ENCODE data around the gene GOT2. TPM values are rescaled to one million over a fixed set of nuclear protein-coding genes. Genes with fewer than 3 reads are reported as not detected.
"Not testable (repeated sequence)": the region's sequence is repeated elsewhere in the genome, so short reads cannot be mapped to it uniquely, and the experiment has no call there.

GOT2 gene
- 10 to 100 TPM; 24.7 to 27.0 TPM for total RNA-seq
- 28.1 to 61.2 reads per million in 2 donors for total RNA-seq

DNA sequence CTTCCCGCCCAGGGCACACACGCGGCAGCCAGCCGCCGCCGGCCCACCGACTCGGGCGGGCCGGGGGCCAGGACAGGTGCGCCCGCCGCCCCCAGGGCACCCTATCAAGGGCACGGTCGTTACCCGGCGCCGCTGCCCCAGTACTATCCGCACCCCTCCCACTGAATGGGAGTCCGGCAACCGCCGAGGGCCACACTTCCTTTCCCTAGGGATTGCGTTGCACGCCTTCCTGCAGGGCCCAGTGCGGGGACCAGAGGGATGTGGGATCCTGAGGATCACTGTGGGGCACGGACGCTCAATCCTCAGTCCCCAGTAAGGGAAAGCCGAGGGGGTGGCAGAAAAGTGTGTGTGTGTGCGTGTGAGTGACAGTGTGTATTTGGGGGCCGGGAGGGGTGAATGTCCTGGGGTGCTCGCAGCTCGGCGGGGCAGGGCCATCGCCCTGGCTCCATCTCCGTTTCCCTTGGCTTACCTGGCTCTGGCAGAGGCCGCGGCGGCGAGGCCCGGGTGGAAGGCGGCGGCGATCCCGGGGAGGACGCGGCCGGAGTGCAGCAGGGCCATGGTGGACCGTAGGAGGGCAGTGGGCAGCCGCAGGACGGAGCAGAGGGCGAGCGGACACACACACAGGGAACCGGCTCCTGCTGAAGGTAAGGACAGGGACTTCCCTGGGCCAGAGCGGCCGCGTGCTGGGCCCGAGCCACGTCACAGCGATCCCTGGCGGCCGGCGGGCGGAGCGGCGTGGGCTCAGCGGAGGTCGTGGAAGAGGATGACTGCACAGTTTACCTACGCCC is at the start of gene GOT2:
TSS of gene GOT2 (minus strand) at position 646 of the 788 bp plus-strand sequence. CDS start at position 558, 88 bp downstream.
- peaks cover 2% of the 10 kb centered on the region for H3K36me3 Mint-ChIP-seq (ENCODE audit: low read depth)
- H3K27ac Mint-ChIP-seq = peak within 1 kb of the TSS; percentile 93
- H3K4me3 Mint-ChIP-seq = peak within 1 kb of the TSS; percentile 99
- H3K4me1 Mint-ChIP-seq = peaks cover 20% of the 10 kb centered on the region
- H3K9me3 ChIP-seq (ENCODE audit: control insufficient read depth, low read length, poor library complexity, severe bottlenecking) = no peaks in the 10 kb centered on the region
- no peaks in the 10 kb centered on the region for H3K27me3 Mint-ChIP-seq
- ATAC-seq = peak; percentile 99
- DNase-seq = peak; percentile 66 to 78 (median 68)

DNA sequence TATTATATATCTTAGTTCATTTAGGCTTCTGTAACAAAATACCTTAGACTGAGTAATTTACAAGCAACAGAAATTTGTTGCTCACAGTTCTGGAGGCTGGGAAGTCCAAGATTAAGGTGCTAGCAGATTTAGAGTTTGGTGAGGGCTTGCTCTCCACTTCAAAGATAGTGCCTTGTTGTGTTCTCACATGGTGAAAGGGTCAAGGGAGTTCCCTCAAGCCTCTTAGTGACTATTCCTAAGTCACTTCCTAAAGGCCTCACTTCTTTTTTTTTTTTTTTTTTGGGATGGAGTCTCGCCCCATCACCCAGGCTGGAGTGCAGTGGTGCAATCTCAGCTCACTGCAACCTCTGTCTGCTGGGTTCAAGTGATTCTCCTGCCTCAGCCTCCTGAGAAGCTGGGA is 45.2 kb upstream of the GOT2 start:
- H3K36me3 Mint-ChIP-seq (ENCODE audit: low read depth); ATAC-seq; H3K4me3 Mint-ChIP-seq; H3K27ac Mint-ChIP-seq; H3K4me1 Mint-ChIP-seq; H3K9me3 ChIP-seq (ENCODE audit: control insufficient read depth, low read length, poor library complexity, severe bottlenecking); DNase-seq; H3K27me3 Mint-ChIP-seq: not testable (repeated sequence)

DNA sequence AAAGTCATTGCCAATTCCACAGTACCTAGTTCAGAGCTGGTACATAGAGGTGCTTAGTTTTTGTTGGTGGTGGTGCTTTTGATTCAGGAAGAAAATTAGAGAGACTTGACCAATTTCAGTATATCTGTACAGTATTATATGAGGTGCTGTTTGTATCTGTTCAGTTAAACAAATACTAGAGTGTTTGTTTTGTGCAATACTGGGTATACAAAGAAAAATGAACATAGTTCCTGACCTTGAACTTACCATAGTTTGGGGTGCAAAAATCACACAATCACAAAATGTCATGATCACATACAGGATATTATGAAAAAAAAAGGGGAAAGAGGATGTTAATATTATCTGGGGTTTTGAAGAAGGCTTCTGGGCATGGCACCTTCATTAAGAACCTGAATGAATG is 39.8 kb upstream of the GOT2 start:
- Mint-ChIP-seq H3K4me3 (no peak overlapping the region), H3K4me1 (no peaks in the 10 kb centered on the region), H3K36me3 (ENCODE audit: low read depth) (peaks cover 7% of the 10 kb centered on the region), H3K27me3 (peaks cover 33% of the 10 kb centered on the region), H3K27ac (no peak overlapping the region)
- no peaks in the 10 kb centered on the region for H3K9me3 ChIP-seq (ENCODE audit: control insufficient read depth, low read length, poor library complexity, severe bottlenecking)
- ATAC-seq (no peak), DNase-seq (no peak)

- ATAC-seq (no peak), DNase-seq (no peak)
- H3K27me3 Mint-ChIP-seq = peaks cover 30% of the 10 kb centered on the region
- H3K36me3 Mint-ChIP-seq (ENCODE audit: low read depth) = peaks cover 7% of the 10 kb centered on the region
- H3K4me3 Mint-ChIP-seq = no peak overlapping the region
- H3K27ac Mint-ChIP-seq = no peak overlapping the region
- H3K9me3 ChIP-seq (ENCODE audit: control insufficient read depth, low read length, poor library complexity, severe bottlenecking) = no peaks in the 10 kb centered on the region
- no peaks in the 10 kb centered on the region for H3K4me1 Mint-ChIP-seq
Observed at GRCh38 chr16:58768145-58768544, 34.0 kb upstream of the GOT2 start.

DNA sequence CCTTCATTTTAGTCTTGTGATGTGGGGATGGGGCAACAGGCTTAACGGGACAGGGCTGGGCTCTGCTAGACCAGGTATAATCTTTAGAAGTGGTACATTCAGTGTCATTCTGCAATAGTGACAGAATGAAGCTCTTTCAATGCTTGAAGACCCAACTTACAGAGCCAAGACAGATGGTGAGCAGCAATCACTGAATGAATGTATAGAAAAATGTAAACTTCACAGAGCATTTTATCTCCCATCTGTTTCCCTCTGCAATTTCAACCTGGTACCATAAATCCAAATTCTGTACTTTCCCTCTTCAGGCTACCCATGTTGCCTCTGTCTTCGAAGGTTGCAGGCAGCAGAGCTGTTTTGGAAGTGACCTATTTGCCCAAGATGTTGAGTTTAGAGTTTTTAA is 33.5 kb upstream of the GOT2 start:
- H3K4me3 Mint-ChIP-seq = no peak overlapping the region
- no peak for ATAC-seq
- H3K36me3 Mint-ChIP-seq (ENCODE audit: low read depth) = peaks cover 7% of the 10 kb centered on the region

GRCh38 chr16:58756650-58757332 is 22.7 kb upstream of the GOT2 start:
- no peaks in the 10 kb centered on the region for H3K9me3 ChIP-seq (ENCODE audit: control insufficient read depth, low read length, poor library complexity, severe bottlenecking)
- H3K4me3 Mint-ChIP-seq = no peak overlapping the region
- H3K36me3 Mint-ChIP-seq (ENCODE audit: low read depth) = no peaks in the 10 kb centered on the region
- no peaks in the 10 kb centered on the region for H3K27me3 Mint-ChIP-seq
- DNase-seq = no peak
- H3K27ac Mint-ChIP-seq = peak overlapping the region; percentile 79
- H3K4me1 Mint-ChIP-seq = peaks cover 8% of the 10 kb centered on the region
- no peak for ATAC-seq

More for the DNA sequence above, 33.5 kb upstream of the GOT2 start:
- Mint-ChIP-seq H3K27ac (no peak overlapping the region), H3K4me1 (no peaks in the 10 kb centered on the region), H3K27me3 (peaks cover 27% of the 10 kb centered on the region)
- DNase-seq = no peak
- no peaks in the 10 kb centered on the region for H3K9me3 ChIP-seq (ENCODE audit: control insufficient read depth, low read length, poor library complexity, severe bottlenecking)

GRCh38 chr16:58755989-58756649 is 22.0 kb upstream of the GOT2 start:
- ATAC-seq = peak; percentile 92
- peak; percentile 52 to 65 (median 58) for DNase-seq
- H3K9me3 ChIP-seq (ENCODE audit: control insufficient read depth, low read length, poor library complexity, severe bottlenecking) = no peaks in the 10 kb centered on the region
- Mint-ChIP-seq H3K4me3 (peak overlapping the region; percentile 80), H3K27ac (peak overlapping the region; percentile 79), H3K4me1 (peaks cover 7% of the 10 kb centered on the region), H3K27me3 (no peaks in the 10 kb centered on the region), H3K36me3 (ENCODE audit: low read depth) (no peaks in the 10 kb centered on the region)

GRCh38 chr16:58753711-58754134 is 19.6 kb upstream of the GOT2 start:
- Mint-ChIP-seq H3K4me1 (peaks cover 6% of the 10 kb centered on the region), H3K4me3 (no peak overlapping the region), H3K27me3 (no peaks in the 10 kb centered on the region), H3K27ac (no peak overlapping the region), H3K36me3 (ENCODE audit: low read depth) (no peaks in the 10 kb centered on the region)
- ATAC-seq (no peak), DNase-seq (no peak)
- no peaks in the 10 kb centered on the region for H3K9me3 ChIP-seq (ENCODE audit: control insufficient read depth, low read length, poor library complexity, severe bottlenecking)

DNA sequence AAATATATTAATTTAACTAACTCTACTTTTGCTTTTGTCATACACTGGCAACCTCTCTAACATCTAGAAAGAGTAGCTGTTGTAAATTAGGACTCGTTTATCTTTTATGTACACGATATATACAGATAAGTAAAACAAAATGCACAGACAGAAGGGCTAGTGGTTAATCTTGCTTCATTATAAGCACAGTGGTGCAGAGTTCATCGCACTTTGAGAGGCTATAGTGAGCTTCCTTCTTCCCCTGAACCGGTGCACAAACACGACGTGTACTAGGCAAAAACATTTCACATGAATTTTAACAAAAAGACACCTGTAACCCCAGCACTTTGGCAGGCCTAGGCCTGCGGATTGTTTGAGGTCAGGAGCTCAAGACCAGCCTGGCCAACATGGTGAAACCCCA is 10.4 kb upstream of the GOT2 start:
- Mint-ChIP-seq H3K4me3 (no peak overlapping the region), H3K36me3 (ENCODE audit: low read depth) (no peaks in the 10 kb centered on the region), H3K27ac (no peak overlapping the region), H3K4me1 (no peaks in the 10 kb centered on the region), H3K27me3 (peaks cover under 1% of the 10 kb centered on the region)
- DNase-seq = no peak
- no peak for ATAC-seq
- no peaks in the 10 kb centered on the region for H3K9me3 ChIP-seq (ENCODE audit: control insufficient read depth, low read length, poor library complexity, severe bottlenecking)

- no peak overlapping the region for H3K27ac Mint-ChIP-seq
- no peaks in the 10 kb centered on the region for H3K9me3 ChIP-seq (ENCODE audit: control insufficient read depth, low read length, poor library complexity, severe bottlenecking)
- no peaks in the 10 kb centered on the region for H3K4me1 Mint-ChIP-seq
- no peak for ATAC-seq
- peaks cover 5% of the 10 kb centered on the region for H3K27me3 Mint-ChIP-seq
- H3K36me3 Mint-ChIP-seq (ENCODE audit: low read depth) = no peaks in the 10 kb centered on the region
- no peak for DNase-seq
- no peak overlapping the region for H3K4me3 Mint-ChIP-seq
Observed at GRCh38 chr16:58741976-58742375, 7.9 kb upstream of the GOT2 start.

GRCh38 chr16:58741166-58741565 is 7.0 kb upstream of the GOT2 start:
- no peak overlapping the region for H3K27ac Mint-ChIP-seq
- no peaks in the 10 kb centered on the region for H3K36me3 Mint-ChIP-seq (ENCODE audit: low read depth)
- peaks cover 5% of the 10 kb centered on the region for H3K27me3 Mint-ChIP-seq
- ATAC-seq = no peak
- H3K9me3 ChIP-seq (ENCODE audit: control insufficient read depth, low read length, poor library complexity, severe bottlenecking) = no peaks in the 10 kb centered on the region
- no peak for DNase-seq
- H3K4me3 Mint-ChIP-seq = no peak overlapping the region
- H3K4me1 Mint-ChIP-seq = no peaks in the 10 kb centered on the region

- Mint-ChIP-seq H3K27ac (no peak overlapping the region), H3K27me3 (peaks cover 5% of the 10 kb centered on the region), H3K36me3 (ENCODE audit: low read depth) (peaks cover under 1% of the 10 kb centered on the region), H3K4me3 (no peak overlapping the region), H3K4me1 (peaks cover under 1% of the 10 kb centered on the region)
- DNase-seq (no peak), ATAC-seq (no peak)
- no peaks in the 10 kb centered on the region for H3K9me3 ChIP-seq (ENCODE audit: control insufficient read depth, low read length, poor library complexity, severe bottlenecking)
Observed at GRCh38 chr16:58738672-58739296, 4.7 kb upstream of the GOT2 start.

- H3K9me3 ChIP-seq (ENCODE audit: control insufficient read depth, low read length, poor library complexity, severe bottlenecking); H3K27ac Mint-ChIP-seq; DNase-seq; H3K27me3 Mint-ChIP-seq; ATAC-seq; H3K36me3 Mint-ChIP-seq (ENCODE audit: low read depth); H3K4me3 Mint-ChIP-seq: not testable (repeated sequence)
- peaks cover 15% of the 10 kb centered on the region for H3K4me1 Mint-ChIP-seq
Observed at GRCh38 chr16:58736341-58736740, 2.2 kb upstream of the GOT2 start.
